ENCODE results near the gene FIZ1. TPM values are rescaled to one million over a fixed set of nuclear protein-coding genes. Genes with fewer than 3 reads are reported as not detected.

FIZ1 gene
- total RNA-seq, 2 experiments from 2014 or later: 6.0 to 17.1 TPM

DNA sequence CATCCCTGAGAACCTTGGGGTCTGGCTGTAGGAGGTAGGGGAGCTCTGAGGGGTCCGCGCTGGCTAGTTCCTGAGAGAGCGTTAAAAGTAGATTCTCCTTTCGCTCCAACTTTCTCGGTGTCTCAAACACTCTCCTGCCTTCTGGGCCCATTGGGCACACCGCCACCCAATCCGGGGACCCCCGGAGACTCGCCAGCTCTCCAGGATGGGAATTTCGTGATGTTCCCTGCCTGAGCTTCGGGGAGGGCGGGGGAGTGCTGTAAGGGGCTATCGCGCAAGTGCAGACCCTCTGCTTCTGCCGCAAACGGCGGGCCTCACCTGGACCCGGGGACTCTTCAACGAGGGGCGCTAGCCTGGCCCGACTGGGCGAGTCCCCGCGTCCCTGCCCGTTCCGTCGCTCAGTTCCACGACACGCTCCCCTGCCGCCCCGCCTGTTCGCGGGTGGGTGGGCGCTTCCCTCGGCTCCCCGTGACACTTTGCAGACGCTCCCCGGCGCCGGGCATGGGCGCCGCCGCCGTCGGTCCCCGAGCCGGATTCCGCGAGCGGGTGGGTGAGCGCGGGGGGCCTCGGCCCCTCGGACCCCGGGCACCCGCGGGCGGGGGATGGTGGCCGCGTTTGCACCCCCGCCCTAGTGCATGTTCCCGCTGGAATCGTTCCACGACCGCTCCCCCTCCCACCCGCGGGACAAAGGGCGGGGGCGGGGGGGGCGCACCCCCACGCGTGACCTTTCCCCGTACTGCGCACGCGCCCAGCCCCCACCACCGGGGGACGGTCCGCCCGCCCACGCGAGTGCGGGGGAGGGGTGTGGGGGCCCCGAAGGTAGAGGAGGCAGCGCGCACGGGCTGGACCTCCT is 48.6 kb upstream of the FIZ1 start, which contains the start of gene CCDC106:
TSS of gene CCDC106 (plus strand) at position 481 of the 853 bp plus-strand sequence. CDS start 835 bp downstream, outside the sequence.
- H3K79me2 ChIP-seq (ENCODE audit: insufficient read depth, low read depth, low read length): peaks cover 44% of the 10 kb centered on the region
- no TSS peak for BruUV-seq (replicated peaks)
- peak within 1 kb of the TSS; percentile 72 for H3K4me3 ChIP-seq (ENCODE audit: low read depth, low read length, poor library complexity, severe bottlenecking)
- ChIA-PET CTCF (ENCODE audit: unreplicated experiment) (interaction anchor here (0.6 to 1.0 kb wide), 2 partner anchors 15 to 294 kb away, joined by 3 read pairs; no protein-coding TSS in a partner anchor), POLR2A (interaction anchor here (0.6 to 1.1 kb wide), 3 partner anchors 48 to 397 kb away, joined by 3 read pairs; partner anchors contain the start of gene FIZ1)
- no peak within 1 kb of the TSS for H2AFZ ChIP-seq (ENCODE audit: low read length)
- peak within 1 kb of the TSS; percentile 90 for H3K27ac ChIP-seq (ENCODE audit: low read depth, low read length, poor library complexity, severe bottlenecking)
- H3K36me3 ChIP-seq (ENCODE audit: insufficient read depth, low read length): peaks cover 61% of the 10 kb centered on the region
- peaks cover 44% of the 10 kb centered on the region for H3K4me1 ChIP-seq (ENCODE audit: insufficient read depth, low read length, poor library complexity, severe bottlenecking)
- intact Hi-C loops (cut with micrococcal nuclease; ENCODE audit: unreplicated experiment): no loop called here
- no peaks in the 10 kb centered on the region for H4K20me1 ChIP-seq (ENCODE audit: insufficient read depth, low read length)
- peak; percentile 85 for DNase-seq (ENCODE audit: low spot score)
- no peak for TF ChIP-seq CTCF (conservative IDR thresholded peaks at IDR 0.05; ENCODE audit: low read length)
- no peak for TF ChIP-seq EZH2phosphoT487 (IDR thresholded peaks at IDR 0.05; ENCODE audit: borderline replicate concordance, low read depth, low read length)
- H3K9me2 ChIP-seq (ENCODE audit: insufficient read depth, low read length): no peaks in the 10 kb centered on the region
- no peaks in the 10 kb centered on the region for H3K9me3 ChIP-seq (ENCODE audit: low read length)
- H3K4me2 ChIP-seq (ENCODE audit: low read length): peak within 1 kb of the TSS; percentile 98

- POLR2A ChIA-PET: interaction anchor here (0.6 to 1.4 kb wide), 5 partner anchors 10 to 396 kb away, joined by 3 to 4 read pairs (median 3); partner anchors contain the start of genes FIZ1 and ZNF784
- H2AFZ ChIP-seq (ENCODE audit: low read length): no peak overlapping the region
- intact Hi-C loops (cut with micrococcal nuclease; ENCODE audit: unreplicated experiment): no loop called here
These were observed 47.8 kb upstream of the FIZ1 start for GRCh38 chr19:55646889-55647731.

More at GRCh38 chr19:55646889-55647731, 47.8 kb upstream of the FIZ1 start:
- peaks cover 51% of the 10 kb centered on the region for H3K4me1 ChIP-seq (ENCODE audit: insufficient read depth, low read length, poor library complexity, severe bottlenecking)
- H3K79me2 ChIP-seq (ENCODE audit: insufficient read depth, low read depth, low read length): peaks cover 53% of the 10 kb centered on the region
- H3K27ac ChIP-seq (ENCODE audit: low read depth, low read length, poor library complexity, severe bottlenecking): peak overlapping the region; percentile 90
- H3K4me2 ChIP-seq (ENCODE audit: low read length): peak overlapping the region; percentile 98
- peak; percentile 89 for DNase-seq (ENCODE audit: low spot score)
- no TSS peak for BruUV-seq (replicated peaks)
- CTCF ChIA-PET (ENCODE audit: unreplicated experiment): interaction anchor here (0.6 to 1.0 kb wide), 2 partner anchors 14 to 295 kb away, joined by 3 read pairs; no protein-coding TSS in a partner anchor
- peak overlapping the region; percentile 72 for H3K4me3 ChIP-seq (ENCODE audit: low read depth, low read length, poor library complexity, severe bottlenecking)
- H3K36me3 ChIP-seq (ENCODE audit: insufficient read depth, low read length): peaks cover 53% of the 10 kb centered on the region
- H3K9me2 ChIP-seq (ENCODE audit: insufficient read depth, low read length): no peaks in the 10 kb centered on the region
- no peaks in the 10 kb centered on the region for H3K9me3 ChIP-seq (ENCODE audit: low read length)
- H4K20me1 ChIP-seq (ENCODE audit: insufficient read depth, low read length): no peaks in the 10 kb centered on the region
- no peak for TF ChIP-seq EZH2phosphoT487 (IDR thresholded peaks at IDR 0.05; ENCODE audit: borderline replicate concordance, low read depth, low read length)
- TF ChIP-seq CTCF (conservative IDR thresholded peaks at IDR 0.05; ENCODE audit: low read length): no peak
